ENCODE results near the gene ZNF419. TPM values are rescaled to one million over a fixed set of nuclear protein-coding genes. Genes with fewer than 3 reads are reported as not detected.

Gene ZNF419
- 10 to 100 TPM; 12.7 to 21.7 TPM for total RNA-seq

DNA sequence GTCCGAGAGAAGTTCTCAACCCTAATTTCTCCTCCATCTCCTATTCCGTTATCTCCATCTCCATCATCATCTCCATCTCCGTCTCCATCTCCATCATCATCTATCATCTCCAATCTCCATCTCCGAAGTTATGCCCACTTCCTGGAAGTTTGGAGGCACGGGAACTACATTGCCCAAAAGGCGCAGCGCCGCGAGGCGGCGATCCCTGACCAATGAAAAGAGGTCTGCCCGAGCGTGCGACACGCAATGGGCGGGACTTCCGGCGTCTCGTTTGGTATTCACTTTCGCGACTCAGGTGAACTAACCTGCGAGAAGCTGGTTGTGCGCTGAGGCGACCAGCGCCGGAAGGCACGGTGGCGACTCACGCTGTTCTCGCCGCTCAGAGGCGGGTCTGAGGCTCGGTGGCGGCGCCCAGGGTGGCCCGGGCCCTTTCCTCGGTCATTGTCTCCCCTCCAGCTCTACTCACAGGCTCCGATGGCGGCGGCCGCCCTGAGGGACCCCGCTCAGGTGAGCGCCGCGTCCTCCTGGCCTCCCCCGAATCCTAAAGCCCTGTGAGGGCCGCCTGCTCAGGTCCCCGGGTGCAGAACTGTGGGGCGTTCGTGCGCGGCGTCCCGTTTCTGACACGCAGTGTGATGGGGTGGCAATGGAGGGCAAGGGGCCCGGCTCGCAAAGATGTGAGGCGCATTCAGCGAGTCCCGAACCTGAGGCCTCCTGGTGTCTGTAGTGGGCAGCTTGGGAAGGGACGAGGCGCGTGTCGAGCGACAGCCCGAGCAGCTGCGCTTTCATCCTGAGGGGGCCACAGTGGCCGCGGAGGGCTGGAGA, at the start of gene ZNF419:
ZNF419 (plus strand) TSS at position 274 of the 822 bp plus-strand sequence; CDS start at position 475, 201 bp downstream.

DNA sequence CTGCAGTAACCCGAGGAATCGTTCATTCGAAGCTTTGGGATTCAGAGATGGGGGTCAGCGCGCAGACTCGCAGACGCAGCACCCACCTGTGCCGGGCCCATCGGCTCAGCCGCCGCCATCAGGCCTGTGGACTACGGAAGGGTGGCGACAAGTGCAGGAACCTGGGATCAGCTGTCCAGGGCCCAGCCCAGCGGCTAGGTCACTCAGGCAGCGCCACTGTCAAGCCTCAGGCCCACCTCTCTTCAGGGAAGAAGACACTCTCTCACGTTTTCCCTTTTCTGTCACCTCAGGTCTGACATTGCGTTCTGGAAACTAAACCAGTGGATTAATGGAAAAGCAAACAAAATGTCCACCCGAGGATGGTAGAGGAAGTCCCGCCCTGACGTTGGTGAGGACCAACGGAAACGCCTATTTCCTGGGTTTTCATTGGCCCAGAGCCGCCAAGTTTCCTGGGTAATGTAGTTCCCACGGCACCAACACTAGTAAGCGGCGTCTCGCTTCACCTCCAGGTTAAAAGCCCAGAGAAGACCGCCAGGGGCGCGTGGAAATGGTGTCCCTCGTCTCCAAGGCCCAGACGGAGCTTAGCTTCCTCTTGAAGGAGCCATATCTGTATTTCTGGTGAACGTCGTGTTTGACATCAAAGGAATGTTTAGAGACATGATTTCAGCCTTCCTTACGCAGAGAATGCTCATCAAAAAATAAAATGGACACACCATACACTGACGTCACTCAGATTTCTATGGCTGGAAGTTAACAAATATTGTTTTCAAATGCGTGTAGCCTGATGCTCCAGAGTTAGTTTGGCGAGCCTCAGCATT, 10.2 kb upstream of the ZNF419 start, which contains the start of gene ZNF772:
ZNF772 (minus strand) TSS at position 376 of the 818 bp plus-strand sequence; CDS start at position 119, 257 bp downstream.

GRCh38 chr19:57499680-57500395, 12.3 kb downstream of the ZNF419 start, which contains the start of gene ZNF773:
Gene ZNF773 (plus strand): TSS chr19:57499938. CDS start chr19:57500081, 143 bp downstream.

GRCh38 chr19:57527136-57527881, 39.8 kb downstream of the ZNF419 start, which contains the start of gene ZNF549:
Gene ZNF549 (plus strand): TSS chr19:57527356. CDS start chr19:57527574, 218 bp downstream.

Small RNA genes within 50 kb of the gene (small RNA-seq; reads per million reads assigned to genes)
- 0 reads per million in 2 donors for gene VN1R107P

Other genes starting within 250 kb of the ZNF419 start
- 10 to 100 TPM; 11.4 to 13.3 TPM for gene ZNF805, start 247.1 kb upstream of the ZNF419 start, total RNA-seq
- gene ZNF460, start 207.3 kb upstream of the ZNF419 start, total RNA-seq: 10 to 100 TPM; 39.6 to 51.0 TPM
- gene ZNF543, start 167.3 kb upstream of the ZNF419 start, total RNA-seq: 10 to 100 TPM; 10.3 to 12.7 TPM
- 1 to 10 TPM; 8.9 to 9.7 TPM for gene ZNF304, start 136.5 kb upstream of the ZNF419 start, total RNA-seq
- 10 to 100 TPM; 14.8 to 16.3 TPM for gene TRAPPC2B, start 124.2 kb upstream of the ZNF419 start, total RNA-seq
- 1 to 10 TPM; 2.0 to 3.1 TPM for gene ZNF547, start 124.2 kb upstream of the ZNF419 start, total RNA-seq
- gene ZNF548, start 97.9 kb upstream of the ZNF419 start, total RNA-seq: 10 to 100 TPM; 15.5 to 16.7 TPM
- 10 to 100 TPM; 12.3 to 14.5 TPM for gene ZNF17, start 76.6 kb upstream of the ZNF419 start, total RNA-seq
- 10 to 100 TPM; 71.9 to 86.3 TPM for gene ZNF749, start 52.4 kb upstream of the ZNF419 start, total RNA-seq
- under 1 TPM; under 0.01 to 0.33 TPM for gene VN1R1, start 30.6 kb upstream of the ZNF419 start, total RNA-seq
- gene ZNF772, start 10.2 kb upstream of the ZNF419 start, total RNA-seq: 10 to 100 TPM; 16.0 to 16.2 TPM
- gene ZNF773, start 12.2 kb downstream of the ZNF419 start, total RNA-seq: 10 to 100 TPM; 16.7 to 27.9 TPM
- 10 to 100 TPM; 12.3 to 15.1 TPM for gene ZNF549, start 39.6 kb downstream of the ZNF419 start, total RNA-seq
- gene ZNF550, start 72.1 kb downstream of the ZNF419 start, total RNA-seq: 1 to 10 TPM; 6.5 to 7.3 TPM
- 1 to 10 TPM; 4.8 to 5.7 TPM for gene ZNF416, start 91.2 kb downstream of the ZNF419 start, total RNA-seq
- gene ZIK1, start 96.4 kb downstream of the ZNF419 start, total RNA-seq: 10 to 100 TPM in 1 of 2 donors, 1 to 10 TPM in 1; 9.3 to 14.7 TPM
- 1 to 10 TPM; 7.6 to 7.7 TPM for gene ZNF530, start 112.1 kb downstream of the ZNF419 start, total RNA-seq
- gene ZNF134, start 126.5 kb downstream of the ZNF419 start, total RNA-seq: 10 to 100 TPM; 20.0 to 21.6 TPM
- 1 to 10 TPM; 9.0 to 9.6 TPM for gene ZNF211, start 145.4 kb downstream of the ZNF419 start, total RNA-seq
- not detected for gene ZSCAN4, start 181.2 kb downstream of the ZNF419 start, total RNA-seq
- gene ZNF551, start 194.2 kb downstream of the ZNF419 start, total RNA-seq: 10 to 100 TPM in 1 of 2 donors, 1 to 10 TPM in 1; 6.9 to 11.7 TPM
- gene ZNF154, start 221.5 kb downstream of the ZNF419 start, total RNA-seq: 1 to 10 TPM; 2.7 to 5.9 TPM
- gene ZNF671, start 239.9 kb downstream of the ZNF419 start, total RNA-seq: 10 to 100 TPM in 1 of 2 donors, 1 to 10 TPM in 1; 9.7 to 12.0 TPM

Measured in melanocyte of skin (primary cell).